G401.6 (cell line): ENCODE results near the gene LIMK1.
"Not testable (repeated sequence)": the region's sequence is repeated elsewhere in the genome, so short reads cannot be mapped to it uniquely, and the experiment has no call there.

ENCODE experiments used
- FAIRE-seq: peaks from 2 replicates; lab custom pipeline; 2012; peaks lifted over from hg19 to GRCh38; lab: Jason Lieb, UNC

LIMK1 gene

GRCh38 chr7:74083117-74083876, at the start of gene LIMK1:
LIMK1 (plus strand) TSS chr7:74083804; CDS start chr7:74083991, 187 bp downstream.
- FAIRE-seq = no peak

- FAIRE-seq = no peak
Measured at GRCh38 chr7:74037609-74038008, 46.0 kb upstream of the LIMK1 start.

DNA sequence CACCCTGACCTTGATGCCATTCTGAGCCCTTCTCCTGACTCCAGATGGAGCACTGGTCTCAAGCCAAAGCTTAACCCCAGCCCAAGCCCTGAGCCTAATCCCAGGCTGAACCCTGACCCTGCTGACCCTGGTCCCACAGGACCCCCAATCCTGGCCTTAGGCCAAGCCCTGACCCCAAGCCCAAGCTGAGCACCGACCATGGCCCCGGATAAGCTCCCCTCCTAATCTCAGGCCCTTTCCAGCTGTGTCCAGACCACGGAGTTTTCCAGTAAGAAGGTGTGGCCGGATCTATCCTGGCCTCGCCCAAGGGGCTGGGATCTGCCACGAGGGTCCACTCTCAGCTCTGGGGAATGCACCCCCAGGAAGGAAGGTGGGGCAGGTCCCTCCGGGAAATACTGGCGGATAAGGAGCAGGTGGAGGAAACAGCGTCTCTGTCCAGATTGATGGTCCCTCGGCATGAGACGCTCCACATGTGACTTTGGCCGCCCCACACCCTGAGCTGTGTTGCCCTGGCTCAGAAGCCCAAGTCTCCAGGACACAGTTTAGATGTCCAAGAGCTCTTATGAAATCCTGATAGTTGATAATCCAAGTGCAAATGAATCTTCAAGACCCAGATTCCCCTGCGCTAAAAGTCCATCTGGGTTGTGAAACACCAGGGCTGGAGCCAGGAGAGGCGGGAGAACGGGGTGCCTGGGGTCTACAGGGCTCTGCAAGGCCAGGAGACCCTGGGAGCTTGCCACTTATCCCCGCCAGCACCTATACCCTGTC, 45.2 kb upstream of the LIMK1 start:
- no peak for FAIRE-seq

- no peak for FAIRE-seq
Measured at GRCh38 chr7:74039337-74039736, 44.3 kb upstream of the LIMK1 start.

GRCh38 chr7:74040101-74040790, 43.4 kb upstream of the LIMK1 start:
- no peak for FAIRE-seq

- no peak for FAIRE-seq
Measured at GRCh38 chr7:74040791-74041520, 42.6 kb upstream of the LIMK1 start.

- no peak for FAIRE-seq
Measured at GRCh38 chr7:74042746-74043522, 40.7 kb upstream of the LIMK1 start.

DNA sequence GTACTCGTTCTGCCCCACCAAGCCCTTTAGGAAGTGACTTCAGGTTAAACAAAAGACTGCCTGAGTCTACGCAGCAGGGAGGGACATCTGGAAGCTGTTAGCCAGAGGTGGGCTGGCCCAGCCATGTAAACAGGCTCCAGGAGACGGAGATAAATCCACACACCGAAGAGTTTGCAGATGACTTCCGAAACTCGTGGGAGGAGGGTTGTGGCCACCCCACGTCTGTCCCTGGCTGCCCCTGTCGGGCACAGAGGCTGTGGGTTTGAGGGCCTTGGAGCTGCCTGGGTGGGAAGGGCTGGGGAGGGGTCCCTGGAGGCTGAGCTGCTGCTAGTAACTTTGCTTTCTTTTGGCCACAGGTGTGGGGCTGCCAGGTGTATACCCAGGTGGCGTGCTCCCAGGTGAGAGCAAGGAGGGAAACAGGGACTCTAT, 40.1 kb upstream of the LIMK1 start:
- FAIRE-seq = no peak

DNA sequence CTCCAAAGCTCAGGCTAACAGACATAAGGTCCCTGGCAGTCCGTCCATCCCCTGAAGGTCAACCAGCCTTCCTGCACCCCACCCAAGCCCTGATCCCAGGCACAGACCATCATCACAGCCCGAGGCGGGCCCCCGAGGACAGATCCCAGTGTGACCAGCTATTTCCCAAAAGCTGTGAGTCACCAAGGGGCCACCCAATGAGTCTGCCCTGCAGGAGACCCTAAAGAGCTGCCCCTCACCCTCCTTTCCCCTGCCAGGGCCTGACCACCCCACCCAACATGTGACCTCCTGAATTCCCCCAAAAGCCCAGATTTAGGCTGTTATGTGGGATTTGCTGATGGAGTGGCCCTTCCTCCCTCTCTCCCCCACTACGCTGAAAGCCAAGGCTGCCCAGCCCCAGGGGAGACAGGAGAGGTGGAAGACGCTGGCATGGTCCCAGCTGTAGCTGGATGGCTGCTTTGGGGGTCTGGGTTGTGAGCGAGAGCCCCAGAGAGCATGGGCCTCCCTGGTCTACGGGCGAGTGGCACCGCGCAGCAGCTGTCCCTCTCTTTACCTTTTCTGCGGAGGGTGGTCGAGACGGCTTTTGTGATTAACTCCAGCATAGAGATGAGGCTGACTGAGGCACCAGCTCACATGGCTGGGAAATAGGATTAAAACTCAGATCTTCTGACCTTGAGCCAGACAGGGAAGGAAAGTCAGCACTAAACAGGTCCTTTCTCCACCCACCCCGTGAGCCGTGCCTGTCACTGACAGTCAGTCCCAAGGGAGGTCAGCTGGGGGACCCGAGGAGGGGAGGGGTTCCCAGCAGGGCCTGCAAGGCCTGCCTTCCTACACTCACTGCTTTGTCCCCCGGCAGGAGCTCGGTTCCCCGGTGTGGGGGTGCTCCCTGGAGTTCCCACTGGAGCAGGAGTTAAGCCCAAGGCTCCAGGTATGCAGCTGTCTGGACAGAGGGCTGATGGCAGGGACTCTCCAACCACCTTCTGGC, 38.9 kb upstream of the LIMK1 start:
- no peak for FAIRE-seq

GRCh38 chr7:74046581-74046980, 37.0 kb upstream of the LIMK1 start:
- FAIRE-seq = not testable (repeated sequence)

DNA sequence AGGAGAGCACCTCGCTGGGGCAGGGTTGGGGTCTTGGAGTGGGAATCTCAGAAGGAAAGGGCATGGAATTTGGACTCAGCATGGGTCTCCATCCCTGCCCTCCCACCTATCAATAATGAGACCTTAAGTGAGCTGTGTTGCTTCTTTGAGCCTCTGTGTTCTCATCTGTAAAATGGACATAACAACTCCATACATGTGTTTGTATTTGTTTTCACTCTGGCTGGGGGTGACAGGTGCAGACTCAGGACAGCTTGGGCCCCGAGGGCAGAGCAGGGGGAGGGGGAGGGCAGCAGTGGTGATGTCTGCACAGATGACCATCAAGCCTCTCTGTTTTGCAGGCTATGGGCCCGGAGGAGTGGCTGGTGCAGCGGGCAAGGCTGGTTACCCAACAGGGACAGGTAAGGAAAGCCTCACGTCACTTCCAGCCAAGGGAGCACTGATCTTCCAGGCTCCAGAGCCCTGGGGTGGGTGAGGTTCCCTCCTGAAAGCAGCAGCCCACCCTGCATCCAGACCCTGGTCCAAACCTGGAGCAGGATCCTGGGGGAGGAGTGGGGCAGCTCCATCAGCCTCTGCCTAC, 35.7 kb upstream of the LIMK1 start:
- FAIRE-seq = no peak

- FAIRE-seq = no peak
Measured at GRCh38 chr7:74048999-74049599, 34.5 kb upstream of the LIMK1 start.

GRCh38 chr7:74049997-74050798, 33.4 kb upstream of the LIMK1 start:
- no peak for FAIRE-seq

GRCh38 chr7:74051193-74051592, 32.4 kb upstream of the LIMK1 start:
- FAIRE-seq = no peak

DNA sequence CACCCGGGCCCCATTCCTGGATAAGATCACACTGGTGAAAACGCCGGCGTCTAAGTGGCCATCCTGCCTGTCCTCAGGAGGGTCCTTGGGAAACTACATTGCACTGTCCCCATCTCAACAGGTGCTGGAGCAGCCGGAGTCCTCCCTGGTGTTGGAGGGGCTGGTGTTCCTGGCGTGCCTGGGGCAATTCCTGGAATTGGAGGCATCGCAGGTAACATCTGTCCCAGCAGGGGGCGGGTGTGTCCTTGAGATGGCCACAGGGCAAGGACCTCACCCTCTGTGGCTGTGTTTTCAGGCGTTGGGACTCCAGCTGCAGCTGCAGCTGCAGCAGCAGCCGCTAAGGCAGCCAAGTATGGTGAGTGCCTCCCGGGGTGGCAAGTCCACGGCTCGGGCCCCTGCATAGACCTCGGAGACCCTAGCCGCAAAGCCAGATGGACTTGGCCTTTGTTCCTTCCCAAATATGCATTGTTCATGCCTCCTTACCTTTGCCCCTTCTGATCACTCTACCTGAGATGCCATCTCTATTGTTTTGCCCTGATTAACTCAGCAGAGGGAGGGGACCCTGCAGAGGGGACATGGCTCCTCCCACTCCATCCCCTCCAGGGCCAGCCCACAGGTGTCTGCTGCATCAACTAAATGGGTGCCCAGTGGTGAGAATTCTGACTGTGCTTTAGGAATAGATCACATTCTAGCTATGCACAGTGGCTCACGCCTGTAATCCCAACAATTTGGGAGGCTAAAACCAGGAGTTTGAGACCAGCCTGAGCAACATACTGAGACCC, 31.8 kb upstream of the LIMK1 start:
- FAIRE-seq = no peak

DNA sequence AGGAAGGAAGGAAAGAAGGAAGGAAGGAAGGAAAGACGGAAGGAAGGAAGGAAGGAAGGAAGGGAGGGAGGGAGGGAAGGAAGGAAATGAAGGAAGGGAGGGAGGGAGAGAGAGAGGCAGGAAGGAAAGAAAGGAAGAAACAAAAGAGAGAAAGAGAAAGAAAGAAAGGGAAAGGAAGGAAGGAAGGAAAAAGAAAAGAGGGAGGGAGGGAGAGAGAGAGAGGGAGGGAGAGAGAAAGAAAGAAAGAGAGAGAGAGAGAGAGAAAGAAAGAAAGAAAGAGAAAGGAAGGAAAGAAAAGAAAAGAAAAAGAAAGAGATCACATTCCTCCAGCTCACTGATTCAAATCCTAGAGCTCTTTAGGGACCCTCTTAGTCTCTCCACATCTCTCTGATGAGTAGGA, 31.0 kb upstream of the LIMK1 start:
- FAIRE-seq = no peak

GRCh38 chr7:74053589-74054186, 29.9 kb upstream of the LIMK1 start:
- FAIRE-seq = no peak
